Liver (tissue), 7 donors: ENCODE results near the gene ARHGAP11B.
"Not testable (repeated sequence)": the region's sequence is repeated elsewhere in the genome, so short reads cannot be mapped to it uniquely, and the experiment has no call there.

ENCODE experiments used
- DNase-seq: peaks from one replicate; pipeline ENCODE4 v3.0.0-alpha.2; 2017; ENCODE audit warnings: low spot score
- H3K27ac ChIP-seq, 2 donors: one replicate each; pipeline ENCODE4 v1.7.0; 2013; ENCODE audit warnings: inconsistent platforms in 2 of 2, low read length in 2 of 2, control low read depth in 1 of 2, low read depth in 1 of 2, mild to moderate bottlenecking in 1 of 2
- H3K27me3 ChIP-seq, 4 donors: one replicate each; pipeline versions ENCODE4 v1.6.1 to v1.7.0; 2013; ENCODE audit warnings: low read length in 3 of 4, inconsistent platforms in 1 of 4, mild to moderate bottlenecking in 1 of 4, moderate library complexity in 1 of 4; ENCODE audit not compliant: control insufficient read depth in 4 of 4, insufficient read depth in 4 of 4
- H3K36me3 ChIP-seq, 4 donors: one replicate each; pipeline versions ENCODE4 v1.6.1 to v1.7.0; 2013; ENCODE audit warnings: low read length in 3 of 4, mild to moderate bottlenecking in 3 of 4, low read depth in 1 of 4, moderate library complexity in 1 of 4; ENCODE audit not compliant: control insufficient read depth in 4 of 4, insufficient read depth in 3 of 4
- H3K4me1 ChIP-seq, 4 donors: one replicate each; pipeline versions ENCODE4 v1.6.1 to v1.7.0; 2013; ENCODE audit warnings: low read length in 3 of 4, mild to moderate bottlenecking in 3 of 4, moderate library complexity in 1 of 4; ENCODE audit not compliant: control insufficient read depth in 4 of 4, insufficient read depth in 4 of 4
- H3K4me3 ChIP-seq, 3 donors: one replicate each; pipeline versions ENCODE4 v1.6.1 to v1.7.0; 2013; ENCODE audit warnings: low read length in 3 of 3, control low read depth in 1 of 3, low read depth in 1 of 3, mild to moderate bottlenecking in 1 of 3
- H3K9ac ChIP-seq, 2 donors: one replicate each; pipeline ENCODE4 v1.7.0; 2013; ENCODE audit warnings: low read length in 2 of 2, mild to moderate bottlenecking in 2 of 2, moderate library complexity in 2 of 2, control low read depth in 1 of 2, low read depth in 1 of 2
- H3K9me3 ChIP-seq, 4 donors: one replicate each; pipeline versions ENCODE4 v1.6.1 to v1.7.0; 2013; ENCODE audit warnings: low read length in 3 of 4; ENCODE audit not compliant: control insufficient read depth in 4 of 4
- EGR1 ChIP-seq, 2 donors: IDR thresholded peaks; 2 replicates each; pipeline ENCODE4 v1.6.1; 2016 to 2018; ENCODE audit warnings: antibody characterized with exemption in 2 of 2, low read depth in 2 of 2
- GABPA ChIP-seq, 2 donors: IDR thresholded peaks in 1 of 2; conservative IDR thresholded peaks in 1 of 2; 2 replicates each; pipeline ENCODE4 v1.6.1; 2016; ENCODE audit warnings: antibody characterized with exemption in 2 of 2, mild to moderate bottlenecking in 1 of 2, moderate library complexity in 1 of 2
- HNF4A ChIP-seq, 2 donors: conservative IDR thresholded peaks; 2 replicates each; pipeline ENCODE4 v1.6.1; 2016; ENCODE audit warnings: antibody characterized with exemption in 2 of 2, mild to moderate bottlenecking in 2 of 2
- JUND ChIP-seq, 2 donors: IDR thresholded peaks; 2 replicates each; pipeline ENCODE4 v1.6.1; 2016; ENCODE audit warnings: antibody characterized with exemption in 2 of 2
- MAX ChIP-seq: IDR thresholded peaks from 2 replicates; pipeline ENCODE4 v1.6.1; 2016; ENCODE audit warnings: antibody characterized with exemption
- NR2F2 ChIP-seq: IDR thresholded peaks from 2 replicates; pipeline ENCODE4 v1.6.1; 2016; ENCODE audit warnings: antibody characterized with exemption
- REST ChIP-seq: IDR thresholded peaks from 2 replicates; pipeline ENCODE4 v1.6.1; 2016; ENCODE audit warnings: antibody characterized with exemption, mild to moderate bottlenecking
- RXRA ChIP-seq, 2 donors: IDR thresholded peaks; 2 replicates each; pipeline ENCODE4 v1.6.1; 2017 to 2018; ENCODE audit warnings: antibody characterized with exemption in 2 of 2, mild to moderate bottlenecking in 1 of 2
- SP1 ChIP-seq: IDR thresholded peaks from 2 replicates; pipeline ENCODE4 v1.6.1; 2018; ENCODE audit warnings: antibody characterized with exemption, mild to moderate bottlenecking
- TAF1 ChIP-seq: conservative IDR thresholded peaks from 2 replicates; pipeline ENCODE4 v1.6.1; 2016; ENCODE audit warnings: antibody characterized with exemption, mild to moderate bottlenecking
- YY1 ChIP-seq: IDR thresholded peaks from 2 replicates; pipeline ENCODE4 v1.6.1; 2016; ENCODE audit warnings: antibody characterized with exemption, mild to moderate bottlenecking
- ZBTB33 ChIP-seq: IDR thresholded peaks from 2 replicates; pipeline ENCODE4 v1.6.1; 2016; ENCODE audit warnings: antibody characterized with exemption
- WGBS: extraction: QIAGEN DNeasy Blood & Tissue Kit; methylation state at CpG from one replicate; pipeline ENCODE4 v1.1.7; 2013; 5-methylcytosine and 5-hydroxymethylcytosine counted together
- donor health status: healthy.
- donor health status: healthy.
- donor health status: healthy.
- donor health status: healthy.

The ARHGAP11B gene

GRCh38 chr15:30625436-30626193 lies at the start of gene ARHGAP11B:
Gene ARHGAP11B, plus strand, starts transcription at chr15:30626128.
- under 1% methylated on average over 35 of the region's 35 CpGs for WGBS
- H3K4me3 ChIP-seq: peak within 1 kb of the TSS; percentile 58 to 91 (median 70)
- not testable (repeated sequence) for H3K9me3 ChIP-seq, H3K27me3 ChIP-seq, H3K4me1 ChIP-seq, H3K36me3 ChIP-seq
- TF ChIP-seq JUND (IDR thresholded peaks at IDR 0.05) (peak in 1 of 2 donors; percentile 19), YY1 (peak; percentile 54), REST (peak; percentile 57), RXRA (IDR thresholded peaks at IDR 0.05) (peak in 1 of 2 donors; percentile 34), HNF4A (conservative IDR thresholded peaks at IDR 0.05) (peak; percentile 26 to 48), ZBTB33 (peak; percentile 95), EGR1 (IDR thresholded peaks at IDR 0.05; ENCODE audit: low read depth in 2 of 2) (peak in 1 of 2 donors; percentile 15), NR2F2 (peak; percentile 60), TAF1 (peak; percentile 41), MAX (peak; percentile 25), SP1 (peak; percentile 79), GABPA (IDR thresholded peaks at IDR 0.05 in 1 of 2, conservative IDR thresholded peaks at IDR 0.05 in 1 of 2) (peak; percentile 17 to 76)
- peak within 1 kb of the TSS; percentile 66 to 92 for H3K27ac ChIP-seq
- peak; percentile 92 for DNase-seq
- H3K9ac ChIP-seq: peak within 1 kb of the TSS; percentile 3 to 91

GRCh38 chr15:30579394-30579970 lies 46.4 kb upstream of the ARHGAP11B start:
- H3K9ac ChIP-seq, H3K27me3 ChIP-seq, DNase-seq, H3K9me3 ChIP-seq, H3K4me1 ChIP-seq, H3K4me3 ChIP-seq, H3K27ac ChIP-seq, H3K36me3 ChIP-seq: not testable (repeated sequence)
- no CpG with 5 or more reads among the region's 6 CpGs for WGBS

- H3K27ac ChIP-seq: not testable (repeated sequence)
Observed at GRCh38 chr15:30580716-30581115, 45.2 kb upstream of the ARHGAP11B start.

More at GRCh38 chr15:30580716-30581115, 45.2 kb upstream of the ARHGAP11B start:
- H3K9me3 ChIP-seq, DNase-seq, H3K27me3 ChIP-seq, H3K4me1 ChIP-seq, H3K36me3 ChIP-seq, H3K9ac ChIP-seq, H3K4me3 ChIP-seq: not testable (repeated sequence)
- WGBS: no CpG with 5 or more reads among the region's 4 CpGs
